Osteoblast (primary cell): ENCODE measurements around the gene KRTAP10-11. TPM values are rescaled to one million over a fixed set of nuclear protein-coding genes. Genes with fewer than 3 reads are reported as not detected.
A peak's percentile ranks its signal among the peaks of the same experiment; 100 is the strongest.

Experiments used
- DNase-seq: peaks from one replicate; pipeline ENCODE4 v3.0.0; 2011; ENCODE audit warnings: low spot score, mixed read lengths; ENCODE audit not compliant: insufficient read length; ENCODE audit errors: missing footprints
- H2AFZ ChIP-seq: 2 replicates; pipeline ENCODE4 v1.6.0; 2011; ENCODE audit warnings: mild to moderate bottlenecking, low read length
- H3K27ac ChIP-seq: 2 replicates; pipeline ENCODE4 v1.5.1; 2011; ENCODE audit warnings: mild to moderate bottlenecking, low read depth, low read length, moderate library complexity
- H3K27me3 ChIP-seq: 2 replicates; pipeline ENCODE4 v1.6.0; 2012; ENCODE audit warnings: mild to moderate bottlenecking, control low read depth, inconsistent platforms, low read length, moderate library complexity; ENCODE audit not compliant: insufficient read depth
- H3K36me3 ChIP-seq: 2 replicates; pipeline ENCODE4 v1.5.1; 2011; ENCODE audit warnings: mild to moderate bottlenecking, low read length, control low read depth, moderate library complexity; ENCODE audit not compliant: insufficient read depth
- H3K4me1 ChIP-seq: 2 replicates; pipeline ENCODE4 v1.5.1; 2011; ENCODE audit warnings: mild to moderate bottlenecking, low read length, control low read depth, moderate library complexity; ENCODE audit not compliant: insufficient read depth
- H3K4me2 ChIP-seq: 2 replicates; pipeline ENCODE4 v1.6.0; 2011; ENCODE audit warnings: mild to moderate bottlenecking, low read length; ENCODE audit not compliant: insufficient read depth
- H3K4me3 ChIP-seq: fragments of 200-600 bp; sonication (generic); 3 replicates; pipeline ENCODE4 v1.5.1; 2012; ENCODE audit warnings: mild to moderate bottlenecking, low read length, inconsistent platforms; ENCODE audit not compliant: insufficient read depth
- H3K79me2 ChIP-seq: 2 replicates; pipeline ENCODE4 v1.6.0; 2012; ENCODE audit warnings: mild to moderate bottlenecking, low read length, control low read depth, inconsistent platforms; ENCODE audit not compliant: insufficient read depth
- H3K9me3 ChIP-seq: 2 replicates; pipeline ENCODE4 v1.5.1; 2011; ENCODE audit warnings: low read depth, low read length, control low read depth
- H4K20me1 ChIP-seq: 2 replicates; pipeline ENCODE4 v1.6.0; 2012; ENCODE audit warnings: mild to moderate bottlenecking, low read length, control low read depth; ENCODE audit not compliant: insufficient read depth
- total RNA-seq: library from RNA; depleted of rRNA; stranded (reverse); fragments of >200 nt; gene quantifications from 2 replicates; pipeline ENCODE4 v1.2.3, GENCODE V29; 2012
- TF ChIP-seq, protein P1 (sequence below): IDR thresholded peaks from 2 replicates; pipeline ENCODE4 v1.5.1; 2011; ENCODE audit warnings: mild to moderate bottlenecking, low read depth, low read length, moderate library complexity; ENCODE audit errors: extremely low read depth

The KRTAP10-11 gene
- total RNA-seq, 1 donor = not detected

DNA sequence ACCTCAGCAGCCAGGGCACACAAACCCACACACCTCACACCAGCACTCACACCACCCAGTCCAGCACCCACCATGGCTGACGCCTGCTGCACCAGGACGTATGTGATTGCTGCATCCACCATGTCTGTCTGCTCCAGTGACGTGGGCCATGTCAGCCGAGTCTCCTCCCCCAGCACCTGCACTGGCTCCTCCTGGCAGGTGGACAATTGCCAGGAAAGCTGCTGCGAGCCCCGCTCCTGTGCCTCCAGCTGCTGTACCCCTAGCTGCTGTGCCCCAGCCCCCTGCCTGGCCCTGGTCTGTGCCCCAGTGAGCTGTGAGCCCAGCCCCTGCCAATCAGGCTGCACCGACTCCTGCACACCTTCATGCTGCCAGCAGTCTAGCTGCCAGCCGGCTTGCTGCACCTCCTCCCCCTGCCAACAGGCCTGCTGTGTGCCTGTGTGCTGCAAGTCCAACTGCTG, 34.2 kb upstream of the KRTAP10-11 start, which contains the start of gene KRTAP10-8:
TSS of gene KRTAP10-8 (plus strand) at position 51 of the 458 bp plus-strand sequence. CDS start at position 73, 22 bp downstream.
- Histone ChIP-seq H3K79me2 (no peaks in the 10 kb centered on the region), H3K27me3 (no peaks in the 10 kb centered on the region), H3K36me3 (no peaks in the 10 kb centered on the region), H3K27ac (no peak within 1 kb of the TSS), H3K4me2 (no peak within 1 kb of the TSS), H3K4me1 (no peaks in the 10 kb centered on the region), H3K4me3 (no peak within 1 kb of the TSS), H2AFZ (no peak within 1 kb of the TSS), H3K9me3 (peaks cover 3% of the 10 kb centered on the region), H4K20me1 (no peaks in the 10 kb centered on the region)
- DNase-seq = no peak
- TF ChIP-seq, protein P1, sequence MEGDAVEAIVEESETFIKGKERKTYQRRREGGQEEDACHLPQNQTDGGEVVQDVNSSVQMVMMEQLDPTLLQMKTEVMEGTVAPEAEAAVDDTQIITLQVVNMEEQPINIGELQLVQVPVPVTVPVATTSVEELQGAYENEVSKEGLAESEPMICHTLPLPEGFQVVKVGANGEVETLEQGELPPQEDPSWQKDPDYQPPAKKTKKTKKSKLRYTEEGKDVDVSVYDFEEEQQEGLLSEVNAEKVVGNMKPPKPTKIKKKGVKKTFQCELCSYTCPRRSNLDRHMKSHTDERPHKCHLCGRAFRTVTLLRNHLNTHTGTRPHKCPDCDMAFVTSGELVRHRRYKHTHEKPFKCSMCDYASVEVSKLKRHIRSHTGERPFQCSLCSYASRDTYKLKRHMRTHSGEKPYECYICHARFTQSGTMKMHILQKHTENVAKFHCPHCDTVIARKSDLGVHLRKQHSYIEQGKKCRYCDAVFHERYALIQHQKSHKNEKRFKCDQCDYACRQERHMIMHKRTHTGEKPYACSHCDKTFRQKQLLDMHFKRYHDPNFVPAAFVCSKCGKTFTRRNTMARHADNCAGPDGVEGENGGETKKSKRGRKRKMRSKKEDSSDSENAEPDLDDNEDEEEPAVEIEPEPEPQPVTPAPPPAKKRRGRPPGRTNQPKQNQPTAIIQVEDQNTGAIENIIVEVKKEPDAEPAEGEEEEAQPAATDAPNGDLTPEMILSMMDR = no peak

DNA sequence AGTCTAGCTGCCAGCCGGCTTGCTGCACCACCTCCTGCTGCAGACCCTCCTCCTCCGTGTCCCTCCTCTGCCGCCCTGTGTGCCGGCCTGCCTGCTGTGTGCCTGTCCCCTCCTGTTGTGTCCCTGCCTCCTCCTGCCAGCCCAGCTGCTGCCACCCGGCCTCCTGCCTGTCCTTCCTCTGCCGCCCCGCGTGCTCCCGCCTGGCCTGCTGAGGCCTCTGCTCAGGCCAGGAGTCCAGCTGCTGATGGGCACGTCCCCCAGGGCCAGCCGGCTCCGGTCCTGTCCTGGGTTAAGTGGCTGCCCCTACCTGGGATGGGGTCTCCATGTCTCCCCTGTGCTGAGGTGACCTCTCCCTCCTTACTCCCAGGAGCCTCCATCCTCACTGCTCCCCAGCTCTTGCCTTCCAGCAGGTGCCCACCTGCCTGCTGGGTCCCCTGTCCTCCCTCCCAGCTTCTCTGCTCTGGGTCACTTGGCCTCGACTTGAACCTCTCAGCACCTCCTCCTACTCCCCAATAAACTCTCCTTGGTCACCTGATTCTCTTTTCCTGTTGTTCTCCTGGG, 33.5 kb upstream of the KRTAP10-11 start:
- Histone ChIP-seq H2AFZ (no peak overlapping the region), H3K4me2 (no peak overlapping the region), H3K79me2 (no peaks in the 10 kb centered on the region), H3K36me3 (no peaks in the 10 kb centered on the region), H4K20me1 (no peaks in the 10 kb centered on the region), H3K27ac (no peak overlapping the region), H3K4me1 (no peaks in the 10 kb centered on the region), H3K4me3 (no peak overlapping the region), H3K9me3 (peaks cover 3% of the 10 kb centered on the region), H3K27me3 (no peaks in the 10 kb centered on the region)
- TF ChIP-seq, protein P1 = no peak
- DNase-seq = peak; percentile 22

DNA sequence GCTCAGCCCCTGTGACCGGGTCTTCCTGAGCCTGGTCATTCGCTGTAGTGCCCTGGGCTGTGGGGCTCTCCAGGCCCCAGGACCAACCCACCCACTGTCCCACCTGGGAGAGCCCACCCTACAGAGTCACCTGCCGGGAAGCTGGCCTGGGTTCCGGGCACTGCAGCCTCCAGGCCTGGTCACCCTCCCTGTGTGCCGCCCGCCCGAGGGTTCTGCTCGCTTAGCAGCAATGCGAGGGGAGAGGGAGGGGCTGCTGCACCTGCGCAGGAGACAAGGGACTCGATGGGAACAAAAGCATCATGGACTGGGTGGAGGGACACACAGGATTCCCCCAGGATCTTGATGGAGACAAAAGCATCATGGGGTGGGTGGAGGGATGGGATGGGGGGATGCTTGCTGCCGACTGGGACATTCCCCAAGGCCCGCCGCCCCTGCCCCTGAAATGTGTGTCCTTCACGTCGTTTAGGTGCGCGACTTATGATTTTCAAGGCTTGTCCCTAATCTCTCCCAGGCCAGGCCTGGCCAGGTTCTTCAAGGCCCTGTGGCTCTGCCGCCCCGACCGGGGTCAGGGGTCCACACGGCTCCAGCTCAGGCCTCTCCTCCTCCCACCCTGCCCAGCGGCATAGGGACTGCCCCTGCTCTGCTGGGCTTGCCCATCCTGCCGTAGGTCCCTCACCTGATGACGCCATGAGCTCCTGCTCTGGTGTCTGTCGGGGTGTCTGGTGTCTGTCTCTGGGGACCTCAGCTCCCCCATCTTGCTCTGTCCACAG, 32.6 kb upstream of the KRTAP10-11 start:
- Histone ChIP-seq H3K27ac (no peak overlapping the region), H3K4me1 (no peaks in the 10 kb centered on the region), H3K27me3 (no peaks in the 10 kb centered on the region), H3K4me2 (no peak overlapping the region), H3K9me3 (peaks cover 3% of the 10 kb centered on the region), H3K79me2 (no peaks in the 10 kb centered on the region), H4K20me1 (no peaks in the 10 kb centered on the region), H2AFZ (no peak overlapping the region), H3K4me3 (no peak overlapping the region), H3K36me3 (no peaks in the 10 kb centered on the region)
- TF ChIP-seq, protein P1 = no peak
- DNase-seq = no peak

DNA sequence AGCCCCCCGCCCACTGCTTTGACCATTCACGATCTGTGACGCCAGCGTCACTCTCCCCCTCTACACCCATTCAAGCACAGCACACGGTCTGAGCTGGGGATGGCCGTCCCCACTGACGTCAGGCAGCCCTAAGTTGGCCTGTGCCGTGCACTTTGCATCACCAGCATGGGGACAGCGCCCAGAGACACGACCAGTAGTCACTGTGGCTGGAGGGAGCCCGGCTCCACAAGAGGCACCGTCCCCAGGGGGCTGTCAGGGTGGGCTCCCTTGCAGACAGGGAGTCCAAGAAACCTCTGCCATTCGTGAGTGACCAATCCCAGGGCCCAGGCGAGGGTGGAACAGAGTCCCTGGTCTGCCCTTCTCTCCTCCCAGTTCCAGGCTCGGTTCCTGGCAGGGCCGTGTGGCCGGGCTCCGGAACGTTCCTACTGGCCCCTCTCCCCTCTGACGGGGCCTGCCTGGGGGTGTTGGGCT, 32.0 kb upstream of the KRTAP10-11 start:
- H2AFZ ChIP-seq = no peak overlapping the region
- no peaks in the 10 kb centered on the region for H3K27me3 ChIP-seq
- no peaks in the 10 kb centered on the region for H3K36me3 ChIP-seq
- H3K4me3 ChIP-seq = no peak overlapping the region
- H3K79me2 ChIP-seq = no peaks in the 10 kb centered on the region
- peaks cover 3% of the 10 kb centered on the region for H3K9me3 ChIP-seq
- H3K4me2 ChIP-seq = no peak overlapping the region
- TF ChIP-seq, protein P1 = no peak
- H3K4me1 ChIP-seq = no peaks in the 10 kb centered on the region
- H3K27ac ChIP-seq = no peak overlapping the region
- H4K20me1 ChIP-seq = no peaks in the 10 kb centered on the region
- DNase-seq = no peak
